ENCODE data around the gene EPHB2.

EPHB2 gene

GRCh38 chr1:22865736-22866135 is 155.1 kb downstream of the EPHB2 start:
- DNase-seq, result no peak

- no peak for DNase-seq
Observed at GRCh38 chr1:22866868-22867267, 156.2 kb downstream of the EPHB2 start.

GRCh38 chr1:22868331-22868730 is 157.7 kb downstream of the EPHB2 start:
- no peak for DNase-seq

- no peak for DNase-seq
Observed at GRCh38 chr1:22869325-22869724, 158.7 kb downstream of the EPHB2 start.

GRCh38 chr1:22870201-22870871 is 159.7 kb downstream of the EPHB2 start:
- no peak for DNase-seq

- no peak for DNase-seq
Observed at GRCh38 chr1:22872981-22873664, 162.5 kb downstream of the EPHB2 start.

GRCh38 chr1:22874785-22875184 is 164.1 kb downstream of the EPHB2 start:
- DNase-seq, result no peak

GRCh38 chr1:22875241-22875640 is 164.6 kb downstream of the EPHB2 start:
- DNase-seq, result no peak

- DNase-seq, result no peak
Observed at GRCh38 chr1:22875841-22876240, 165.2 kb downstream of the EPHB2 start.

- no peak for DNase-seq
Observed at GRCh38 chr1:22876359-22877111, 165.9 kb downstream of the EPHB2 start.

- DNase-seq, result no peak
Observed at GRCh38 chr1:22877112-22877915, 166.7 kb downstream of the EPHB2 start.

GRCh38 chr1:22877980-22878379 is 167.3 kb downstream of the EPHB2 start:
- DNase-seq, result no peak

- DNase-seq, result no peak
Observed at GRCh38 chr1:22878626-22879025, 168.0 kb downstream of the EPHB2 start.

- DNase-seq, result no peak
Observed at GRCh38 chr1:22879445-22879844, 168.8 kb downstream of the EPHB2 start.

GRCh38 chr1:22880174-22880601 is 169.5 kb downstream of the EPHB2 start:
- DNase-seq, result no peak

- no peak for DNase-seq
Observed at GRCh38 chr1:22883406-22883805, 172.8 kb downstream of the EPHB2 start.

- DNase-seq, result no peak
Observed at GRCh38 chr1:22884806-22885530, 174.3 kb downstream of the EPHB2 start.

- no peak for DNase-seq
Observed at GRCh38 chr1:22886211-22886610, 175.6 kb downstream of the EPHB2 start.

GRCh38 chr1:22887491-22887890 is 176.9 kb downstream of the EPHB2 start:
- no peak for DNase-seq

GRCh38 chr1:22888320-22889075 is 177.9 kb downstream of the EPHB2 start:
- no peak for DNase-seq

GRCh38 chr1:22889213-22889827 is 178.7 kb downstream of the EPHB2 start:
- DNase-seq, result no peak

Data from NCI-H526 treated with DMSO at 0.1 percent for 48 hours (cell line).